GM12891 (cell line): ENCODE data around the gene WNT10A.

Experiments
- DNase-seq: peaks from one replicate; pipeline ENCODE4 v3.0.0; 2011; ENCODE audit warnings: low spot score; ENCODE audit not compliant: insufficient read length
- FAIRE-seq: peaks from 2 replicates; lab custom pipeline; 2011; peaks lifted over from hg19 to GRCh38; lab: Jason Lieb, UNC
- PAX5 ChIP-seq: IDR thresholded peaks from 2 replicates; pipeline ENCODE4 v1.6.1; 2011; ENCODE audit warnings: low read length, moderate library complexity, mild to moderate bottlenecking; ENCODE audit not compliant: insufficient read depth, severe bottlenecking
- POLR2A ChIP-seq: IDR thresholded peaks from 2 replicates; pipeline ENCODE4 v1.6.1; 2011; ENCODE audit warnings: low read depth, low read length, control low read depth
- POLR2AphosphoS5 ChIP-seq: IDR thresholded peaks from 2 replicates; pipeline ENCODE4 v1.6.1; 2011; ENCODE audit warnings: low read depth, low read length, control low read depth
- POU2F2 ChIP-seq: IDR thresholded peaks from 2 replicates; pipeline ENCODE4 v1.6.1; 2011; ENCODE audit warnings: low read depth, mild to moderate bottlenecking, control low read depth, low read length, moderate library complexity
- SPI1 ChIP-seq: IDR thresholded peaks from 2 replicates; pipeline ENCODE4 v1.6.1; 2011; ENCODE audit warnings: low read depth, low read length, control low read depth
- TAF1 ChIP-seq: IDR thresholded peaks from 2 replicates; pipeline ENCODE4 v1.6.1; 2011; ENCODE audit warnings: low read depth, low read length, control low read depth

WNT10A gene

GRCh38 chr2:218849721-218850120 is 30.9 kb upstream of the WNT10A start:
- DNase-seq (no peak), FAIRE-seq (no peak)
- TF ChIP-seq POLR2AphosphoS5, result no peak
- TF ChIP-seq POU2F2, result no peak
- no peak for TF ChIP-seq TAF1
- no peak for TF ChIP-seq POLR2A
- no peak for TF ChIP-seq PAX5
- no peak for TF ChIP-seq SPI1

GRCh38 chr2:218850796-218851195 is 29.9 kb upstream of the WNT10A start:
- DNase-seq (no peak), FAIRE-seq (no peak)
- no peak for TF ChIP-seq POLR2A
- TF ChIP-seq POU2F2, result no peak
- no peak for TF ChIP-seq SPI1
- no peak for TF ChIP-seq PAX5

DNA sequence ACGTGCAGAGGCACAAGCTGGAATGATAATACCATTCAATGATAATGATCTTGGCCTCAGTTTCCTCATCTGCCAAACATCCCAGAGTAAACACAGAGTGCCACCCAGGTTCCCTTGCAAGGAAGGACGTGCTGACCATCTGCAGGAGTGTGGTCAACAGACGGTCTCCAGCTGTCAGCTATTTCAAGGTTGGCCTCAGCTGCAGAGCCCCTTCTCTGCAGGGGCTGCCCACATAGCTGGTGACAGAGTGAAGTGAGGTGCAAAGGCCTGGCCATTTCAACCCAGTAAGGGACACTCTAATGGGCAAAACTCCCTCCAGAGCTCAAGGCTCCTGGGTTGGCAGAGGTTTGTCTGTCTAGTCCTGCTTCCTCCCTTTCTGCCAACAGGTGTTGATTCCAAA is 29.4 kb upstream of the WNT10A start:
- no peak for FAIRE-seq
- no peak for TF ChIP-seq POLR2AphosphoS5
- TF ChIP-seq PAX5, result no peak
- no peak for TF ChIP-seq TAF1
- TF ChIP-seq POU2F2, result no peak
- TF ChIP-seq POLR2A, result no peak
- no peak for TF ChIP-seq SPI1

GRCh38 chr2:218852911-218853667 is 27.6 kb upstream of the WNT10A start:
- FAIRE-seq (peak; percentile 78), DNase-seq (no peak)
- no peak for TF ChIP-seq POLR2A
- TF ChIP-seq SPI1, result no peak
- TF ChIP-seq TAF1, result no peak
- no peak for TF ChIP-seq POU2F2

More for the DNA sequence above, 29.4 kb upstream of the WNT10A start:
- no peak for DNase-seq

- FAIRE-seq (no peak), DNase-seq (no peak)
- TF ChIP-seq POLR2A (no peak), POU2F2 (no peak), PAX5 (no peak), TAF1 (no peak), POLR2AphosphoS5 (no peak)
Observed at GRCh38 chr2:218853766-218854165, 26.9 kb upstream of the WNT10A start.

DNA sequence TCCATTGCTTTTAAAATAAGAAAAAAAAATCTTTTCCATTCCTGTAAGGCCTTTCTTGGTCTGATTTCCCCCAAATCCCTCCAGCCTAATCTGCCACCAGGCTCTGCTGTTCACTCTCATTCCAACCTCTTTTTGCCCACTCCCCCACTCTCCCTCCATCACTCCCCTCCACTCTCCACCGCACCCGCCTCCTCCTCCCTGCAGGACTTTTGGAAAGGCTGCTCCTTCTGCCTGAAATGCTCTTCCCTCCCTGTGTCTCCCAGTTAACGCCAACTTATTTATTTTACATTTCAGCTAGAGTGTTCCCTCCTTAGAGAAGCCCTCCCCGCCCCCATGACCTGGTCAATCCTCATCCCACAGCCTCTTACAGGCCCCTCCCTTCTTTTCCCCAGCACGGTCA is 25.8 kb upstream of the WNT10A start:
- TF ChIP-seq TAF1 (no peak), POU2F2 (no peak), POLR2A (no peak), SPI1 (no peak), PAX5 (no peak), POLR2AphosphoS5 (no peak)
- no peak for FAIRE-seq
- DNase-seq, result no peak

- DNase-seq, result no peak
- TF ChIP-seq TAF1 (no peak), POLR2A (no peak), POU2F2 (no peak), POLR2AphosphoS5 (no peak), PAX5 (no peak), SPI1 (no peak)
- FAIRE-seq, result no peak
Observed at GRCh38 chr2:218855305-218856166, 25.1 kb upstream of the WNT10A start.

- DNase-seq, result no peak
- TF ChIP-seq POLR2AphosphoS5 (no peak), TAF1 (no peak), SPI1 (no peak), POU2F2 (no peak), PAX5 (no peak), POLR2A (no peak)
- FAIRE-seq, result no peak
Observed at GRCh38 chr2:218856167-218856895, 24.3 kb upstream of the WNT10A start.

GRCh38 chr2:218856896-218857243 is 23.8 kb upstream of the WNT10A start:
- FAIRE-seq (no peak), DNase-seq (no peak)
- TF ChIP-seq SPI1 (no peak), PAX5 (no peak), TAF1 (no peak), POU2F2 (no peak), POLR2AphosphoS5 (no peak), POLR2A (no peak)
